Keratinocyte (primary cell): ENCODE measurements around the gene ADGRF1. TPM values are rescaled to one million over a fixed set of nuclear protein-coding genes. Genes with fewer than 3 reads are reported as not detected.

Experiments
- DNase-seq: peaks from one replicate; pipeline ENCODE4 v3.0.0-alpha.2; 2011; ENCODE audit warnings: low read depth, missing footprints, low spot score
- FAIRE-seq: peaks from 2 replicates; lab custom pipeline; 2011; peaks lifted over from hg19 to GRCh38; lab: Jason Lieb, UNC
- H2AFZ ChIP-seq: 2 replicates; pipeline ENCODE4 v1.6.0; 2012; ENCODE audit warnings: low read length, control low read depth, inconsistent platforms; ENCODE audit not compliant: control insufficient read depth
- H3K27ac ChIP-seq: 2 replicates; pipeline ENCODE4 v1.5.1; 2011; ENCODE audit warnings: low read length; ENCODE audit not compliant: control insufficient read depth, insufficient read depth
- H3K27me3 ChIP-seq: 3 replicates; pipeline ENCODE4 v1.6.0; 2011; ENCODE audit warnings: low read length; ENCODE audit not compliant: control insufficient read depth, insufficient read depth; ENCODE audit errors: extremely low read depth
- H3K36me3 ChIP-seq, 2 experiments: 2 replicates in 1 of 2; 3 replicates in 1 of 2; pipeline ENCODE4 v1.5.1; 2011; ENCODE audit warnings: low read length in 2 of 2, mild to moderate bottlenecking in 1 of 2; ENCODE audit not compliant: control insufficient read depth in 2 of 2, insufficient read depth in 2 of 2; ENCODE audit errors: extremely low read depth in 1 of 2
- H3K4me1 ChIP-seq: 3 replicates; pipeline ENCODE4 v1.5.1; 2011; ENCODE audit warnings: low read length; ENCODE audit not compliant: control insufficient read depth, insufficient read depth; ENCODE audit errors: extremely low read depth
- H3K4me2 ChIP-seq: 3 replicates; pipeline ENCODE4 v1.6.0; 2011; ENCODE audit warnings: low read depth, low read length; ENCODE audit not compliant: control insufficient read depth, insufficient read depth; ENCODE audit errors: extremely low read depth
- H3K4me3 ChIP-seq, 3 experiments: fragments of 200-600 bp in 1 of 3; sonication (generic) in 1 of 3; 2 replicates in 2 of 3; 3 replicates in 1 of 3; pipeline ENCODE4 v1.5.1; 2011 to 2016; ENCODE audit warnings: low read length in 3 of 3, mild to moderate bottlenecking in 3 of 3, control low read depth in 2 of 3, inconsistent platforms in 1 of 3, low read depth in 1 of 3, mixed read lengths in 1 of 3, mixed run types in 1 of 3, moderate library complexity in 1 of 3; ENCODE audit not compliant: control insufficient read depth in 2 of 3, insufficient read depth in 2 of 3; ENCODE audit errors: extremely low read depth in 1 of 3
- H3K79me2 ChIP-seq: 2 replicates; pipeline ENCODE4 v1.6.0; 2012; ENCODE audit warnings: low read length; ENCODE audit not compliant: control insufficient read depth, insufficient read depth
- H3K9ac ChIP-seq: 3 replicates; pipeline ENCODE4 v1.6.0; 2011; ENCODE audit warnings: low read length; ENCODE audit not compliant: control insufficient read depth, insufficient read depth; ENCODE audit errors: extremely low read depth
- H3K9me1 ChIP-seq: 3 replicates; pipeline ENCODE4 v1.6.0; 2011; ENCODE audit warnings: low read length; ENCODE audit not compliant: control insufficient read depth, insufficient read depth; ENCODE audit errors: extremely low read depth
- H3K9me3 ChIP-seq: 2 replicates; pipeline ENCODE4 v1.5.1; 2012; ENCODE audit warnings: low read depth, low read length; ENCODE audit not compliant: control insufficient read depth
- H4K20me1 ChIP-seq: 3 replicates; pipeline ENCODE4 v1.6.0; 2011; ENCODE audit warnings: low read length; ENCODE audit not compliant: control insufficient read depth, insufficient read depth; ENCODE audit errors: extremely low read depth
- EZH2 ChIP-seq: IDR thresholded peaks from one replicate; pipeline ENCODE4 v1.6.1; 2012; ENCODE audit warnings: inconsistent platforms, mild to moderate bottlenecking, low read length, moderate library complexity
- dilution Hi-C: fragments of 300-500 bp; cut with MboI; formaldehyde crosslinking; loops from one replicate; pipeline ENCODE4 v1.7.0; 2020; ENCODE audit warnings: low sequenced_read_pairs; ENCODE audit not compliant: extremely low pct_ligation_motif_present
- polyA plus RNA-seq, 5 experiments: library from polyadenylated mRNA; depleted of rRNA in 3 of 5; stranded (reverse) in 3 of 5; stranded (forward) in 1 of 5; unstranded in 1 of 5; fragments of >200 nt; gene quantifications; 1 replicate in 1 of 5; 2 replicates in 3 of 5; 3 replicates in 1 of 5; pipeline versions ENCODE4 v1.2.1 to v1.2.3, GENCODE V29; 2011 to 2012; ENCODE audit warnings: missing spikeins in 2 of 5, low read depth in 1 of 5, low replicate concordance in 1 of 5
- TF ChIP-seq, protein P1 (sequence below), 3 experiments: IDR thresholded peaks in 1 of 3; conservative IDR thresholded peaks in 1 of 3; optimal IDR thresholded peaks in 1 of 3; 2 replicates in 2 of 3; 3 replicates in 1 of 3; pipeline versions ENCODE3 to v1.5.1; 2011; ENCODE audit warnings: low read length in 3 of 3, mild to moderate bottlenecking in 3 of 3, moderate library complexity in 2 of 3, control low read depth in 1 of 3, inconsistent platforms in 1 of 3; ENCODE audit not compliant: insufficient read depth in 2 of 3; ENCODE audit errors: extremely low read depth in 1 of 3

Gene ADGRF1
- polyA plus RNA-seq, 1 donor (not counting 4 experiments of a cell fraction or from before 2014, with no cell fraction given) = 43.9 TPM

- H2AFZ ChIP-seq = no peak overlapping the region
- no peak for FAIRE-seq
- dilution Hi-C loops = no loop called here
Measured at GRCh38 chr6:46959419-46959818, 82.7 kb downstream of the ADGRF1 start.

GRCh38 chr6:46956409-46956808, 85.7 kb downstream of the ADGRF1 start:
- no peak for TF ChIP-seq EZH2
- TF ChIP-seq, protein P1, sequence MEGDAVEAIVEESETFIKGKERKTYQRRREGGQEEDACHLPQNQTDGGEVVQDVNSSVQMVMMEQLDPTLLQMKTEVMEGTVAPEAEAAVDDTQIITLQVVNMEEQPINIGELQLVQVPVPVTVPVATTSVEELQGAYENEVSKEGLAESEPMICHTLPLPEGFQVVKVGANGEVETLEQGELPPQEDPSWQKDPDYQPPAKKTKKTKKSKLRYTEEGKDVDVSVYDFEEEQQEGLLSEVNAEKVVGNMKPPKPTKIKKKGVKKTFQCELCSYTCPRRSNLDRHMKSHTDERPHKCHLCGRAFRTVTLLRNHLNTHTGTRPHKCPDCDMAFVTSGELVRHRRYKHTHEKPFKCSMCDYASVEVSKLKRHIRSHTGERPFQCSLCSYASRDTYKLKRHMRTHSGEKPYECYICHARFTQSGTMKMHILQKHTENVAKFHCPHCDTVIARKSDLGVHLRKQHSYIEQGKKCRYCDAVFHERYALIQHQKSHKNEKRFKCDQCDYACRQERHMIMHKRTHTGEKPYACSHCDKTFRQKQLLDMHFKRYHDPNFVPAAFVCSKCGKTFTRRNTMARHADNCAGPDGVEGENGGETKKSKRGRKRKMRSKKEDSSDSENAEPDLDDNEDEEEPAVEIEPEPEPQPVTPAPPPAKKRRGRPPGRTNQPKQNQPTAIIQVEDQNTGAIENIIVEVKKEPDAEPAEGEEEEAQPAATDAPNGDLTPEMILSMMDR (optimal IDR thresholded peaks at IDR 0.05 in 1 of 3, IDR thresholded peaks at IDR 0.05 in 1 of 3, conservative IDR thresholded peaks at IDR 0.05 in 1 of 3; ENCODE audit: extremely low read depth in 1 of 3, insufficient read depth in 2 of 3, low read length in 3 of 3) = no peak
- H3K4me3 ChIP-seq = no peak overlapping the region
- no peak overlapping the region for H3K9ac ChIP-seq
- dilution Hi-C loops = no loop called here
- no peaks in the 10 kb centered on the region for H3K79me2 ChIP-seq
- no peak overlapping the region for H3K4me2 ChIP-seq
- H3K36me3 ChIP-seq = no peaks in the 10 kb centered on the region
- H2AFZ ChIP-seq = no peak overlapping the region
- H3K27ac ChIP-seq = no peak overlapping the region
- no peaks in the 10 kb centered on the region for H4K20me1 ChIP-seq
- H3K27me3 ChIP-seq = no peaks in the 10 kb centered on the region
- DNase-seq (no peak), FAIRE-seq (no peak)
- no peaks in the 10 kb centered on the region for H3K9me1 ChIP-seq
- peaks cover 10% of the 10 kb centered on the region for H3K4me1 ChIP-seq
- no peaks in the 10 kb centered on the region for H3K9me3 ChIP-seq

More at GRCh38 chr6:46959419-46959818, 82.7 kb downstream of the ADGRF1 start:
- Histone ChIP-seq H3K9ac (no peak overlapping the region), H3K4me1 (peaks cover 10% of the 10 kb centered on the region), H3K36me3 (no peaks in the 10 kb centered on the region), H3K79me2 (no peaks in the 10 kb centered on the region), H3K4me3 (no peak overlapping the region), H3K9me1 (no peaks in the 10 kb centered on the region), H3K9me3 (no peaks in the 10 kb centered on the region), H3K27ac (no peak overlapping the region), H4K20me1 (no peaks in the 10 kb centered on the region), H3K27me3 (no peaks in the 10 kb centered on the region), H3K4me2 (no peak overlapping the region)
- DNase-seq = no peak
- TF ChIP-seq, protein P1 (optimal IDR thresholded peaks at IDR 0.05 in 1 of 3, IDR thresholded peaks at IDR 0.05 in 1 of 3, conservative IDR thresholded peaks at IDR 0.05 in 1 of 3; ENCODE audit: extremely low read depth in 1 of 3, insufficient read depth in 2 of 3, low read length in 3 of 3) = no peak
- TF ChIP-seq EZH2 = no peak
